Measurements from ENCODE around the gene NCKAP5L. TPM values are rescaled to one million over a fixed set of nuclear protein-coding genes. Genes with fewer than 3 reads are reported as not detected.
A peak's percentile ranks its signal among the peaks of the same experiment; 100 is the strongest.

NCKAP5L gene
- polyA plus RNA-seq, 3 donors: 3.7 to 14.9 (median 6.8) TPM

DNA sequence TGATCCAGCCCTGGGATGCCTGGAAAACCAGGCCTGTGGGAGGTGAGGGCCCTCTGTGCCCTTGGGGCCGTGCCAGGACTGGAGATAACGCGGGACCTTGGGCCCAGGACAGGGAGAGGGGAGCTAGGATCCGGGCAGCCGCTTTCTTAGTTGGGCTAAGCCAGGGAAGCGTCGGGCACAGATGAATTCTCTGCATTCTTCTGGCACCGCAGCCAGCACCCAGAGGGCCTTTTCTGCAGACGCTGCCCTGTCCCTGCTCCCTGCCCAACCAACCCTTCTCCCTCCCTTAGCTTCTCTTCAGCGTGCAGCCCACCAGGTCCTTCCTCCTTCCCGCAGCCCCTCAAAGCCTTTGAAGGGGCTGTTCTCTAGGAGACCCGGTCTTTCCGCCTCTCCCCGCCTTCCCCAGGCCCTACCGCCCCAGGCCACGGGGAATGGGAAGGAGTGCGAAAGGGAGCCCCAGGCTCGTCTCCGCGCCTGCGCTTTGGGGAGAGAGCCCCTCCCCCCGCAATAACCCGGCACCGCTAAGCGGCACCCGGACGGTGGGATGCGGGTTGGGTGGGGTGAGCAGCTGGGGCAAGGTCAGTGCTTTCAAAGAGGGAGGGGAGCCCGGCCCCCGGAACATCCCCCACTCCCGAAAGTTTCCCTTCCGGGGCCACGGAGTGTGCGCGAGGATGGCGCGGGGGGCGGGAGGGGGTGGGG is 663 bp downstream of the NCKAP5L start:
- DNase-seq: peak; percentile 28 to 45 (median 41)
- H3K36me3 ChIP-seq (replicated peaks in 1 of 2; ENCODE audit: control insufficient read depth in 1 of 2, insufficient read depth in 2 of 2, low read length in 2 of 2): peaks cover 0 to 9% of the 10 kb centered on the region in 2 donors
- no peaks in the 10 kb centered on the region for H3K27me3 ChIP-seq (ENCODE audit: control insufficient read depth in 2 of 2, insufficient read depth in 2 of 2, low read length in 2 of 2)
- H3K27ac ChIP-seq (ENCODE audit: low read depth in 1 of 2, low read length in 2 of 2): peak overlapping the region; percentile 54 to 100
- H3K36me3 Mint-ChIP-seq: peaks cover 5 to 11% of the 10 kb centered on the region in 2 donors
- H2AFZ ChIP-seq (ENCODE audit: insufficient read depth, low read depth, low read length, poor library complexity, severe bottlenecking): peak overlapping the region; percentile 23
- H3K4me2 ChIP-seq (replicated peaks; ENCODE audit: extremely low read depth, low read length, poor library complexity, severe bottlenecking): peak overlapping the region; percentile 98
- peak overlapping the region; percentile 96 to 97 for H3K4me3 Mint-ChIP-seq
- intact Hi-C loops (cut with micrococcal nuclease): no loop called here
- peaks cover 58% of the 10 kb centered on the region for H3K4me1 Mint-ChIP-seq
- peak overlapping the region; percentile 66 to 95 (median 69) for H3K4me3 ChIP-seq (replicated peaks in 1 of 3; ENCODE audit: low read depth in 2 of 3, low read length in 3 of 3)
- peak overlapping the region; percentile 66 for H3K9ac ChIP-seq (ENCODE audit: insufficient read depth, low read length, poor library complexity, severe bottlenecking)
- H3K9me3 Mint-ChIP-seq: no peaks in the 10 kb centered on the region
- peaks cover 26% of the 10 kb centered on the region for H3K79me2 ChIP-seq (ENCODE audit: insufficient read depth, low read length)
- peak overlapping the region in 6 of 7 donors; percentile 81 to 100 (median 88) for H3K27ac Mint-ChIP-seq
- H3K9me3 ChIP-seq (replicated peaks in 1 of 2; ENCODE audit: control insufficient read depth in 1 of 2, insufficient read depth in 1 of 2, low read length in 2 of 2): no peaks in the 10 kb centered on the region
- peaks cover 0 to 2% (median 2%) of the 10 kb centered on the region in 3 donors for H3K27me3 Mint-ChIP-seq (ENCODE audit: low read depth in 3 of 3)
- H3K4me1 ChIP-seq (ENCODE audit: control insufficient read depth in 1 of 2, insufficient read depth in 2 of 2, low read length in 2 of 2): peaks cover 55 to 60% of the 10 kb centered on the region in 2 donors
- 34% methylated on average over 8 of the region's 38 CpGs for WGBS (ENCODE audit: insufficient coverage)
- TF ChIP-seq, protein P1, sequence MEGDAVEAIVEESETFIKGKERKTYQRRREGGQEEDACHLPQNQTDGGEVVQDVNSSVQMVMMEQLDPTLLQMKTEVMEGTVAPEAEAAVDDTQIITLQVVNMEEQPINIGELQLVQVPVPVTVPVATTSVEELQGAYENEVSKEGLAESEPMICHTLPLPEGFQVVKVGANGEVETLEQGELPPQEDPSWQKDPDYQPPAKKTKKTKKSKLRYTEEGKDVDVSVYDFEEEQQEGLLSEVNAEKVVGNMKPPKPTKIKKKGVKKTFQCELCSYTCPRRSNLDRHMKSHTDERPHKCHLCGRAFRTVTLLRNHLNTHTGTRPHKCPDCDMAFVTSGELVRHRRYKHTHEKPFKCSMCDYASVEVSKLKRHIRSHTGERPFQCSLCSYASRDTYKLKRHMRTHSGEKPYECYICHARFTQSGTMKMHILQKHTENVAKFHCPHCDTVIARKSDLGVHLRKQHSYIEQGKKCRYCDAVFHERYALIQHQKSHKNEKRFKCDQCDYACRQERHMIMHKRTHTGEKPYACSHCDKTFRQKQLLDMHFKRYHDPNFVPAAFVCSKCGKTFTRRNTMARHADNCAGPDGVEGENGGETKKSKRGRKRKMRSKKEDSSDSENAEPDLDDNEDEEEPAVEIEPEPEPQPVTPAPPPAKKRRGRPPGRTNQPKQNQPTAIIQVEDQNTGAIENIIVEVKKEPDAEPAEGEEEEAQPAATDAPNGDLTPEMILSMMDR (IDR thresholded peaks at IDR 0.05): no peak
- H4K20me1 ChIP-seq (ENCODE audit: insufficient read depth, low read length): peaks cover 37% of the 10 kb centered on the region

GRCh38 chr12:49827051-49827400 is 1.2 kb downstream of the NCKAP5L start:
- H3K27me3 Mint-ChIP-seq (ENCODE audit: low read depth in 3 of 3): peaks cover 0 to 2% (median 2%) of the 10 kb centered on the region in 3 donors
- H3K79me2 ChIP-seq (ENCODE audit: insufficient read depth, low read length): peaks cover 26% of the 10 kb centered on the region
- WGBS (ENCODE audit: insufficient coverage): 100% methylated on average over 1 of the region's 6 CpGs

More at GRCh38 chr12:49827051-49827400, 1.2 kb downstream of the NCKAP5L start:
- Mint-ChIP-seq H3K36me3 (peaks cover 9 to 15% of the 10 kb centered on the region in 2 donors), H3K4me1 (peaks cover 60% of the 10 kb centered on the region), H3K27ac (peak overlapping the region; percentile 76 to 100 (median 85)), H3K4me3 (peak overlapping the region; percentile 96 to 97), H3K9me3 (no peaks in the 10 kb centered on the region)
- Histone ChIP-seq H3K4me1 (ENCODE audit: control insufficient read depth in 1 of 2, insufficient read depth in 2 of 2, low read length in 2 of 2) (peaks cover 57 to 64% of the 10 kb centered on the region in 2 donors), H3K36me3 (replicated peaks in 1 of 2; ENCODE audit: control insufficient read depth in 1 of 2, insufficient read depth in 2 of 2, low read length in 2 of 2) (peaks cover 1 to 12% of the 10 kb centered on the region in 2 donors), H3K9ac (ENCODE audit: insufficient read depth, low read length, poor library complexity, severe bottlenecking) (peak overlapping the region; percentile 66), H4K20me1 (ENCODE audit: insufficient read depth, low read length) (peaks cover 39% of the 10 kb centered on the region), H3K4me2 (replicated peaks; ENCODE audit: extremely low read depth, low read length, poor library complexity, severe bottlenecking) (peak overlapping the region; percentile 98), H3K27ac (ENCODE audit: low read depth in 1 of 2, low read length in 2 of 2) (peak overlapping the region; percentile 54 to 100), H2AFZ (ENCODE audit: insufficient read depth, low read depth, low read length, poor library complexity, severe bottlenecking) (peak overlapping the region; percentile 23), H3K4me3 (replicated peaks in 1 of 3; ENCODE audit: low read depth in 2 of 3, low read length in 3 of 3) (peak overlapping the region; percentile 66 to 95 (median 69)), H3K27me3 (ENCODE audit: control insufficient read depth in 2 of 2, insufficient read depth in 2 of 2, low read length in 2 of 2) (no peaks in the 10 kb centered on the region), H3K9me3 (replicated peaks in 1 of 2; ENCODE audit: control insufficient read depth in 1 of 2, insufficient read depth in 1 of 2, low read length in 2 of 2) (no peaks in the 10 kb centered on the region)
- DNase-seq: peak in 1 of 3 donors; percentile 21
- intact Hi-C loops (cut with micrococcal nuclease): no loop called here
- TF ChIP-seq, protein P1 (IDR thresholded peaks at IDR 0.05): no peak

All from CD14-positive monocyte (primary cell).